22Rv1 (cell line): ENCODE results near the gene ANK2.

Source experiments
- CTCF ChIP-seq: fragments of 450-650 bp; IDR thresholded peaks from 2 replicates; pipeline ENCODE4 v1.5.1; 2017; ENCODE audit warnings: mild to moderate bottlenecking
- ZFX ChIP-seq: fragments of 450-650 bp; IDR thresholded peaks from 2 replicates; pipeline ENCODE4 v1.6.1; 2017; ENCODE audit warnings: antibody characterized with exemption, borderline replicate concordance

GRCh38 chr4:113358784-113359183 is 309.3 kb downstream of the ANK2 start:
- TF ChIP-seq CTCF = no peak
- no peak for TF ChIP-seq ZFX
